Measurements from ENCODE around the gene BLCAP. TPM values are rescaled to one million over a fixed set of nuclear protein-coding genes. Genes with fewer than 3 reads are reported as not detected.

BLCAP gene
- total and polyA plus RNA-seq, 2 experiments from 2014 or later = 65.8 to 71.9 TPM

DNA sequence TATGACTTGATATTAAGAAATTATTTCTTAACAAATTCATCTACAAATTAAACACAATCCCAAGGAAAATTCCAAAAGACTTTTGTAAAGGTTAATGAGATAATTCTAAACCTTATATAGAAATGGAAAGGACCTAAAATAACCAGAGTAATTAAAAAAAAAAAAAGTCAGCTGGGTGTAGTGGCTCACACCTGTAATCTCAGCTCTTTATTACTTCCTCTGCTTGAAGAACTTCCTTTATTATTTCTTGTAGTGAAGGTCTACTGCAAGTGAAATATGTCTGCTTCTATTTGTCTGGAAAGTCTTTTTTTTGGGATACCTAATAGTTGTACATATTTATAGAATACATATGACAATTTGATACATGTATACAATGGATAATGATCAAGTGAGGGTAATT lies 20.2 kb upstream of the BLCAP start:
- Histone ChIP-seq H3K9me2 (replicated peaks; ENCODE audit: insufficient read depth) (no peaks in the 10 kb centered on the region), H3K9me3 (ENCODE audit: low read depth) (no peaks in the 10 kb centered on the region), H3K36me3 (replicated peaks; ENCODE audit: insufficient read depth, low read depth) (no peaks in the 10 kb centered on the region), H3K4me1 (ENCODE audit: insufficient read depth) (peaks cover 6% of the 10 kb centered on the region), H3K27ac (no peak overlapping the region), H2AFZ (no peak overlapping the region), H3K79me2 (no peaks in the 10 kb centered on the region), H3K4me2 (no peak overlapping the region), H3K4me3 (no peak overlapping the region), H3K27me3 (no peaks in the 10 kb centered on the region), H4K20me1 (ENCODE audit: insufficient read depth, poor library complexity, severe bottlenecking) (no peaks in the 10 kb centered on the region)
- no peak for DNase-seq (ENCODE audit: low spot score)
- TF ChIP-seq, protein P1, sequence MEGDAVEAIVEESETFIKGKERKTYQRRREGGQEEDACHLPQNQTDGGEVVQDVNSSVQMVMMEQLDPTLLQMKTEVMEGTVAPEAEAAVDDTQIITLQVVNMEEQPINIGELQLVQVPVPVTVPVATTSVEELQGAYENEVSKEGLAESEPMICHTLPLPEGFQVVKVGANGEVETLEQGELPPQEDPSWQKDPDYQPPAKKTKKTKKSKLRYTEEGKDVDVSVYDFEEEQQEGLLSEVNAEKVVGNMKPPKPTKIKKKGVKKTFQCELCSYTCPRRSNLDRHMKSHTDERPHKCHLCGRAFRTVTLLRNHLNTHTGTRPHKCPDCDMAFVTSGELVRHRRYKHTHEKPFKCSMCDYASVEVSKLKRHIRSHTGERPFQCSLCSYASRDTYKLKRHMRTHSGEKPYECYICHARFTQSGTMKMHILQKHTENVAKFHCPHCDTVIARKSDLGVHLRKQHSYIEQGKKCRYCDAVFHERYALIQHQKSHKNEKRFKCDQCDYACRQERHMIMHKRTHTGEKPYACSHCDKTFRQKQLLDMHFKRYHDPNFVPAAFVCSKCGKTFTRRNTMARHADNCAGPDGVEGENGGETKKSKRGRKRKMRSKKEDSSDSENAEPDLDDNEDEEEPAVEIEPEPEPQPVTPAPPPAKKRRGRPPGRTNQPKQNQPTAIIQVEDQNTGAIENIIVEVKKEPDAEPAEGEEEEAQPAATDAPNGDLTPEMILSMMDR (IDR thresholded peaks at IDR 0.05; ENCODE audit: poor library complexity) = no peak
- TF ChIP-seq EZH2phosphoT487 (IDR thresholded peaks at IDR 0.05; ENCODE audit: low read depth, severe bottlenecking, unreplicated experiment) = no peak
- no peak for TF ChIP-seq EZH2 (IDR thresholded peaks at IDR 0.05; ENCODE audit: borderline replicate concordance)

DNA sequence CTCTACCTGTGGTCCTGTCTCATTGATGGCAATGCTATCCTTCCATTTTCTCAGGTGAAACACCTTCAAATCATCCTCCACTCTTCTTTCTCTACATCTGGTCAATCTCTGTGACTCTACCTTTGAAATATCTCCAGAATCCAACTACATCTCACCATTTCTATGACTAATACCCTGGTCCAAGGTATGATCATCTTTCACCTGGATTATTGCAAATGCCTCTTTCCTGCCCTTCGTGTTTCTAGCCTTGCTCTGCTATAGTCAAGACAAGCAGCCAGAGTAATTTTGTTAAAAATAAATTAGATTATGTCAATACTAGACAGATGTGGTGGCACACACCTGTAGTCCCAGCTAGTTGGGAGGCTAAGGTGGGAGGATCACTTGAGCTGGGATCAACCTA lies 17.8 kb upstream of the BLCAP start:
- 91% methylated on average over 1 of the region's 1 CpG for WGBS (ENCODE audit: low lambda C conversion rate, missing lambda C conversion rate)
- Histone ChIP-seq H4K20me1 (ENCODE audit: insufficient read depth, poor library complexity, severe bottlenecking) (no peaks in the 10 kb centered on the region), H3K9me2 (replicated peaks; ENCODE audit: insufficient read depth) (no peaks in the 10 kb centered on the region), H3K36me3 (replicated peaks; ENCODE audit: insufficient read depth, low read depth) (no peaks in the 10 kb centered on the region), H3K27me3 (no peaks in the 10 kb centered on the region), H3K79me2 (no peaks in the 10 kb centered on the region), H2AFZ (no peak overlapping the region), H3K4me2 (no peak overlapping the region), H3K27ac (no peak overlapping the region), H3K4me1 (ENCODE audit: insufficient read depth) (peaks cover 17% of the 10 kb centered on the region), H3K4me3 (no peak overlapping the region), H3K9me3 (ENCODE audit: low read depth) (no peaks in the 10 kb centered on the region)
- no peak for DNase-seq (ENCODE audit: low spot score)
- TF ChIP-seq EZH2phosphoT487 (IDR thresholded peaks at IDR 0.05; ENCODE audit: low read depth, severe bottlenecking, unreplicated experiment) (no peak), EZH2 (IDR thresholded peaks at IDR 0.05; ENCODE audit: borderline replicate concordance) (no peak)
- TF ChIP-seq, protein P1 (IDR thresholded peaks at IDR 0.05; ENCODE audit: poor library complexity) = no peak

DNA sequence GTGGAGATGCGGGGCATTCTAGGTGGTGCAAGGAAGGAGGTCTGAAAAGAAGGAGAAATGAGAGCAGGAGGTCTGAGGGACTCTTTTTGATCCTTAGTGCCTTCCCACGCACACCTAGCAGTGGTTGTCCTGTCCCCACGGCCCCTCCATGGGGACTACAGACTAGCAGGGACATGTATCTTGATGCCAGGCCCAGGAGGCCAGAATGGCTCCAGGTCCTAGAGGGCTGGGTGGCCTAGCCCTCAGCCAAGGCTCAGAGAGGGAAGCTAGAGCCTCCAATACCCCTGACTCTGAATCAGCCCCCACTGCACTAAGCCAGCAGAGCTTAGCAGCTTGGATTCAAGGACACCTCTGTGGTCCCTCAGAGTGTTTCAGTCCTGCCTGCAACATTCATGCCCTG lies 16.7 kb upstream of the BLCAP start:
- no peak for TF ChIP-seq EZH2 (IDR thresholded peaks at IDR 0.05; ENCODE audit: borderline replicate concordance)
- TF ChIP-seq, protein P1 (IDR thresholded peaks at IDR 0.05; ENCODE audit: poor library complexity) = no peak
- TF ChIP-seq EZH2phosphoT487 (IDR thresholded peaks at IDR 0.05; ENCODE audit: low read depth, severe bottlenecking, unreplicated experiment) = no peak
- H3K79me2 ChIP-seq = no peaks in the 10 kb centered on the region
- 87% methylated on average over 3 of the region's 3 CpGs for WGBS (ENCODE audit: low lambda C conversion rate, missing lambda C conversion rate)

DNA sequence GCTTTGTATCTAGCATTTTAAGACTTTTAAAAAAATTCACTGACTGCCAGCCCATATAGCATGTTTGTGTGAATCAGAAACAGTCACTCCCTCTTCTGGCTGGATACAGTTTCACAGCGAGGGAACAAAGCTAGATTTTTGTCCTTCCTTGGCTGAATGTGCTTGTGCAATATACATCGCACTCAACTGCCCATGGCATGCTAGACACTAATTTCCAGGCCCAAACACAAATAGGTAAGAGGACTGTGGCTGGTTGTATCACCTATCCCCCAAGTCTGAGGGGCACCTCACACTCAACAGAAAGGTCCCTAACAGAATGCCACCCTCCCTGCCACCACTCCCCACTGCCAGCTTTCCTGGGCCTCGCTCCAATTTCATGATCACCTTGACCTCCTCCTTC lies 16.2 kb upstream of the BLCAP start:
- H3K27me3 ChIP-seq = no peaks in the 10 kb centered on the region
- no peaks in the 10 kb centered on the region for H3K9me3 ChIP-seq (ENCODE audit: low read depth)
- peak overlapping the region; percentile 95 for H3K27ac ChIP-seq
- no peak overlapping the region for H2AFZ ChIP-seq
- 56% methylated on average over 3 of the region's 3 CpGs for WGBS (ENCODE audit: low lambda C conversion rate, missing lambda C conversion rate)
- H3K4me3 ChIP-seq = no peak overlapping the region
- no peaks in the 10 kb centered on the region for H3K79me2 ChIP-seq
- H3K4me1 ChIP-seq (ENCODE audit: insufficient read depth) = peaks cover 17% of the 10 kb centered on the region
- H3K36me3 ChIP-seq (replicated peaks; ENCODE audit: insufficient read depth, low read depth) = no peaks in the 10 kb centered on the region
- DNase-seq (ENCODE audit: low spot score) = peak; percentile 71
- H3K9me2 ChIP-seq (replicated peaks; ENCODE audit: insufficient read depth) = no peaks in the 10 kb centered on the region
- H3K4me2 ChIP-seq = no peak overlapping the region
- H4K20me1 ChIP-seq (ENCODE audit: insufficient read depth, poor library complexity, severe bottlenecking) = no peaks in the 10 kb centered on the region
- no peak for TF ChIP-seq EZH2 (IDR thresholded peaks at IDR 0.05; ENCODE audit: borderline replicate concordance)
- TF ChIP-seq, protein P1 (IDR thresholded peaks at IDR 0.05; ENCODE audit: poor library complexity) = peak; percentile 56
- TF ChIP-seq EZH2phosphoT487 (IDR thresholded peaks at IDR 0.05; ENCODE audit: low read depth, severe bottlenecking, unreplicated experiment) = no peak

More for the DNA sequence above, 16.7 kb upstream of the BLCAP start:
- no peak overlapping the region for H3K4me2 ChIP-seq
- H4K20me1 ChIP-seq (ENCODE audit: insufficient read depth, poor library complexity, severe bottlenecking) = no peaks in the 10 kb centered on the region
- no peaks in the 10 kb centered on the region for H3K9me3 ChIP-seq (ENCODE audit: low read depth)
- H3K36me3 ChIP-seq (replicated peaks; ENCODE audit: insufficient read depth, low read depth) = no peaks in the 10 kb centered on the region
- H3K27ac ChIP-seq = peak overlapping the region; percentile 40
- H3K4me1 ChIP-seq (ENCODE audit: insufficient read depth) = peaks cover 17% of the 10 kb centered on the region
- H2AFZ ChIP-seq = no peak overlapping the region
- H3K4me3 ChIP-seq = no peak overlapping the region
- no peak for DNase-seq (ENCODE audit: low spot score)
- no peaks in the 10 kb centered on the region for H3K27me3 ChIP-seq
- no peaks in the 10 kb centered on the region for H3K9me2 ChIP-seq (replicated peaks; ENCODE audit: insufficient read depth)

Data from hepatocyte (in vitro differentiated cells).